Stimulated activated CD8-positive, alpha-beta memory T cell treated with anti-CD3 and anti-CD28 coated beads, Interleukin-4, amount 100 ng/mL, for 1 hour (primary cell): ENCODE results near the gene EIF5.

ENCODE experiments used
- DNase-seq, 2 donors: peaks; one replicate each; pipeline ENCODE4 v3.0.0-alpha.2; 2020; ENCODE audit warnings: low read depth in 2 of 2, low spot score in 1 of 2

Gene EIF5

DNA sequence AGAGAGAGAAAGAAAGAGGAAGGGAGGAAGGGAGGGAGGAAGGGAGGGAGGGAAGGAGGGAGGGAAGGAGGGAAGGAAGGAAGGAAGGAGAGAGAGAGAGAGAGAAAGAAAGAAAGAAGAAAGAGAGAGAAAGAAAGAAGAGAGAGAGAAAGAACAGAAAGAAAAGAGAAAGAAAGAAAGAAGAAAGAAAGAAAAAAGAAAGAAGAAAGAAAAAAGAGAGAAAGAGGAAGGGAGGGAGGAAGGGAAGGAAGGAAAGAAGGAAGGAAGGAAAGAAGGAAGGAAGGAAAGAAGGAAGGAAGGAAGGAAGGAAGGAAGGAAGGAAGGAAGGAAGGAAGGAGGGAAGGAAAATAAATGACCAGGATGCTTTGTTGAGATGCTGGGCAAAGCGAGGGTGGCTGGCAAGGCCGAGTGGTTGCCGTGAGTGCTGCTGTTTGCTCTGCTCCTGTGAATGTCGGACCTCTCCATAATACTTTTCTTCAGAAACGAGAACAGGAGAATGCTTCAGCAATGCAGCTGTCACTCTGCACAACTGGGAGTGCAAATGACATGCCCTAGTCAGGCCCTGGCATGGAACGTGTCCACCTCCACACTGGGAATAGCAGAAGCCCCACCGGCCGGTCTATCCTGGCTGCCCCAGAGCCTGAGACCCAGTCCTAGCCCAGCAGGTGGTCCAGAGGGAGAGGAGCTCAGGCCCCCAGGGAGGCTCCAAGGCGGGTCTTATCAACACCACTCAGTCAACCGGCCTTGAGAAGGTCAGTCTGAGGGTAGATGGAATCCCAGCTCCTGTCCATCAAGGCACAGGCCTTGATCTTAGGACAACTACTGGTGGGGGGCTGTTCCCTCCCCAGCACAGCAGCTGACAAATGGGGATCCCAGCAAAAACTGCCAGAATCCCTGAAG is 25.1 kb upstream of the EIF5 start:
- DNase-seq, result no peak

DNA sequence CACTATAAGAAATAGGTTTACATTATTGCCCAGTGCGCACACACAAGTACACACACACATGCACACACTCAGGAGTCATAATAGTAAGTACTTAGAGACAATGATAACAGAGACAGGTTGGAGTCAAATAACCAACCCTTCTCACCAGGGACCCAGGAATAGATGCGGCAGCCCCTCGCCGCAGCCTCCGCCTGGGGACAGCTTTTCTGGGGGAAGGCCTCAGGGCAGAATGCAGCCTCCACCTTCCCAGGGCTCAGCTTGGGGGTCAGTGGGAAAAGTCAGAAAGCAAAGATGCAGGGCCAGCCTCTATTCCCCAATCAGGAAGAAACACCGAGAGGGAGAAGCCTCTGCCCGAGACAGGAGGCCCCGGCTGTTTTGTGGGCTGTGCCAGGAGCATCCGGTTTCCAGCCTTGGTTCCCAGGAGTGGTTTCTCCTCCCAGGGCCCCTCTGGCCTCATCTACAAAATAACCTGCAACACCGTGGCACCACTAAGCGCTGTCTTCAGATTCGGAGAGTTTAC is 23.4 kb upstream of the EIF5 start:
- DNase-seq, result no peak

- no peak for DNase-seq
Measured at GRCh38 chr14:103311171-103311997, 22.7 kb upstream of the EIF5 start.

- no peak for DNase-seq
Measured at GRCh38 chr14:103312006-103312635, 21.9 kb upstream of the EIF5 start.

DNA sequence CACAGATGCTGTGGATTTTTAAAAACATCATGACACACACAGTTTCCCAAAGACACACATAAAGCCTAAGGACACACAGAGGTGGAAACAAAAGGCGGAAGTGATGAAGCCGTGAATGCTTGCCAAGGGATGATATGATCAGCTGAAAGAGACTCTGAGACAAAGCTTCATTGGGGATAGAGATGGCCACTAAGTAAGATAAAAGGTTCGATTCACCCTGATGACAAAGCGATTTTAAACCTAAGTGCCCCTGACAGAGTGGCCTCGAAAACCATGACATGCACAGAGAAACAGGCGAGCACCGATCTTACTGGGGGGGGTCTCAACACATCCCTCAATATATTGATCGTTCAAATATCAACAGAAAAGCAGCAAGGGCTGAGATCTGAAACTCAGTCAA is 20.3 kb upstream of the EIF5 start:
- no peak for DNase-seq

GRCh38 chr14:103314496-103315277 is 19.4 kb upstream of the EIF5 start:
- DNase-seq, result no peak

DNA sequence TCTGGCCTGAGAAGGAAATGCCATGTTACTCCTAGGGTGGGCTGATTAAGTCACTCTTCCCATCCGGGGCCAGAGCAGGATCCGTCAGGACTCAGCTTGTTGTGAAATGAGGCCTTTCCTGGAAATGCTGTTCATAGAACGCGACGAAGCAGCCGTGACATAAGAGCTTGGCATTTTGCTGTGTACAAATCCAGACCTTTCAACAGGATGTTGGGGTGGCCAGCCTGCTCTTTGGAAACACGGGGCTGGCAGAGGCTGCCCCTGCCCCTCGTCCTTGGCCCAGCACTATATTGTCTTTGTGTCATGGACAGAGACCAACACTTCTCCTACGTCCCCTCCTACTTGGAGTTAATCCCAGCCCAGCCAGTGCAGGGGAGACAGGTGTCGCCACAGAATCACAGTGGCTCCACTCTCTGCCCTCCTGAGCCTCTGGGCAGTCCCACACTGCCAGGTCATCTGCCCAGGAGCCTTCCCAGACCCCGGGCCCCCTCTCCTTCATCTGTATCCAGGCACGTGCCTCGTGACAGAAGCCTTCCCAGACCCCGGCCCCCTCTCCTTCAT is 18.6 kb upstream of the EIF5 start:
- DNase-seq, result no peak

DNA sequence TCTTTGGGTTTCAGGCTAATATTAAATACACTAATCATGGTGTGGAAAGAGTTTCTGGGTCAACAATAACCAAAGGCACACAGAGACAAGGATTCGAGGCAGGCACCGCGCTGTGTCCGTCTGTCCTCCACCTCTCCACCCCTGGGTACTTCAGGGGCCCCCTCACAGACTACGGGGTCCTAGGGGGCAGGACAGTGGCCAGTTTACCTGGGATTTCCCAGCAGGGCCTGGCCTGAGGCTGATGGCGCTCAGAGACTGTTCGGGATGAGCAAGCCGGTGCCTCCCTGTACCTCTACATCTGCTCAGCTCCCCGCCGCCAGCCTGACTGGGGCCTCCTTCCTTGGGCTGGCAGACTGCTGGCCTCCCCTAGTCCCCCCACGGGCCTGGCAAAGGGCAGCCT is 18.1 kb upstream of the EIF5 start:
- no peak for DNase-seq

GRCh38 chr14:103316721-103317121 is 17.3 kb upstream of the EIF5 start:
- no peak for DNase-seq

DNA sequence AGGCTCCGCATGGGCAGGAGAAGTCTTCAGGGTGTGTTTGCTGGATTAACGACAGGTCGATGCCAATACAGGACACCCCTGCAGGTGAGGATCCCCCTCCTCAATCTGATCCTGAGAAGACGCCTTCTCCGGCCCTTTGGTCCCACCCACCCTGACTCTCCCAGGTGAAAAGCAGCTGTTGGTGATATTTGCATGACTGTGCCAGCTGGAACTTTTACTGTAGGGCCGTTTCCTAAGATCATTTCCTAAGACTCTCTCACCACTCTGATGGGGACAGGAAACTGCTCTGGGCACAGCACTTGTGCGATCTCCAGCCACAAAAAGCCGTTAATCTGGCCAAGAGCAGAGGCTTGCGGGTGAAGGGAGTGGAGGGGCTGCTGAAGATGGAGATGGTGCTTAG is 16.8 kb upstream of the EIF5 start:
- no peak for DNase-seq

DNA sequence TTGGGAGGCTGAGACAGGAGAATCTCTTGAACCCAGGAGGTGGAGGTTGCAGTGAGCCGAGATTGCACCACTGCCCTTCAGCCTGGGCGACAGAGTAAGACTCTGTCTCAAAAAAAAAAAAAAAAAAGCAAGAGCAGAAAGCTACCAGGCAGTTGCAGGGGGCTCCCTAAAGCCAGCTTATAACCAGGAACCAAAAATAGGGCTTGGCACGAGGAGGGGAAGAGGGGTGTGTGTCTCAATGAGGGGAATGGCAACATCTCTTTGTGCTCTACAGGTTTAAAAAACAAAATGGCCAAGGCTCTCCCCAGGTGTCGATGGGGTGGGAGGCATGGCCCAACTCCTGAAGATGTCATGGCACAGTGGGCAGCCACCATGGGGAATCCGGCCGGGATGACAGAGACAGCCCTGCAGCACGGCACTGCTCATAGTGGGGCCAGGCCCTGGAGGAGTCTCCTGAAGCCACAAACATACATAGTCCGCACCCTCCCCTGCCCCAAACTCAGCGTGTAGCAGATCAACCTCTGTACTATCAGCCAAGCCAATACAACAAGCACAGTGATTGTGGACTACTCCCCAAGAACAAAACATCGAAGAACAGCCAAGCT is 16.0 kb upstream of the EIF5 start:
- DNase-seq, result no peak

- DNase-seq, result no peak
Measured at GRCh38 chr14:103318750-103319419, 15.2 kb upstream of the EIF5 start.

DNA sequence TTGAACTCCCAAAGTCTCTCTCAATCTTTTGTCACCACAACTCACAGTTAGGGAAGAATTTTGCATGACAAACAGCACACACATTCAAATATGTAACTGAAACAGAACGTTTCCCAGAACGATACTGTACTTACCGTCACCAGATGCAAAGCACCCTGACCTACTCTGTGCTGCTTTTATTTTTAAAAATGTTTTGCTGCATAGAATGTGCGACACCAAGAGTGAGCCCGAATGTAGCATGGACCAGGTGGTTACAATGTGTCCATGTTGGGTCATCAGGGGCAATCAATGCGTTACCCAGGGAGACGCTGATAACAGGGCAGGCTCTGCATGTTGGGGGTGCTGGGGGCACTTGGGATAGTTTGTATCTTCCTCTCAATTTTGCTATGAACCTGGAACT is 14.6 kb upstream of the EIF5 start:
- DNase-seq, result no peak

GRCh38 chr14:103326078-103326477 is 8.0 kb upstream of the EIF5 start:
- DNase-seq, result no peak

DNA sequence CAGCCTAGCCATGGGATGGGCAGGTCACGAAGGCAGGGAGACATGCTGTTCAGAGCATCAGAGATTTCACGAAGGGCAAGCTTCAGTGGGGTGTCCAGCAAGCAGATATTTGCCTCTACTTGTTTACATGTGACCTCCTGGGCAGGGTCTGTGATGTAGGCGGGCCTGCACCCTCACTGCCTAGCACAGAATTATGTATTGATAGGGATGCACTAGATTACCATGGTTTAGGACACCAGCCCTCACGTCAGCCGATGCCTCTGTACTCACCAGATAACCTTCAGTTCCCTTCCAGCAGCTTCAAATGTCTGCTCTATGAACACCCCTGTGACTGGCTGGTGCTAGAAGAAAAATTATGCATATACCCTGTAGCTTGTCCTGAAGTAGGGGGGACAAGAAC is 5.1 kb upstream of the EIF5 start:
- no peak for DNase-seq

DNA sequence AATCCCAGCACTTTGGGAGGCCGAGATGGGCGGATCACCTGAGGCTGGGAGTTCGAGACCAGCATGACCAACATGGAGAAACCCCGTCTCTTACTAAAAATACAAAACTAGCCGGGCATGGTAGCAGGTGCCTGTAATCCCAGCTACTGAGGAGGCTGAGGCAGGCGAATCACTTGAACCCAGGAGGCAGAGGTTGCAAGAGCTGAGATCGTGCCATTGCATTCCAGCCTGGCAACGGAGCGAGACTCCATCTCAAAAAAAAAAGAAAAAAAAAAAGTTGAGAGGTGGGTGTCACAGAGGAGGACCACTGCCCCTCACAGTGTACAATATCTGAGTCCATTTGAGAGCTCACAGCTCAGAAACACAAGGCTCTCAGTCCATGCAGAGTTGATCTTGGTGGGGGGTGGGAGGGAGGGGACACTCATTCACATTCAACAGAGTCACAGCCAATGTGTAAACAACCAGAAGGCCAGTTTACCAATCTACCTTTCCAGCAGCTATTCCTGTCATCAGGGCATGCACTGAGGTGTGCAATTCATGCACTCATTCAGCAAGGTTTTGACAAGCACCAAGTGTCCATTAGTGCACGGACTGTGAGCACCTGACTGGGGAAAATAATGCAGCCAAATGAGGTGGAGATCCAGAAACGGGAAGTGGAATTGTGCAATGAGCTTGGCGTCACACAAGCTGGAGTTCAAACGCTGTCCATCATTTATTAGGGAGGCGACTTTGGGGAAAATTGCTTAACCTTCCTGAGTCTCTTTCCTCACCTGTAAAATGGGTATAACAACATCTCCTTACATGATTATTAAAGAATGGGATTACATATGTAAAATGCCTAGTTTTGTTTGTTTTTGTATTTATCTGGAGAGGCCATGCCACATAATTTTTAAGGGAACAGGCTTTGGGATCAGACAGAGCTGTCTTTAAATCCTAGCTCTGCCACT is 4.4 kb upstream of the EIF5 start:
- DNase-seq, result no peak

GRCh38 chr14:103330536-103330935 is 3.5 kb upstream of the EIF5 start:
- no peak for DNase-seq

DNA sequence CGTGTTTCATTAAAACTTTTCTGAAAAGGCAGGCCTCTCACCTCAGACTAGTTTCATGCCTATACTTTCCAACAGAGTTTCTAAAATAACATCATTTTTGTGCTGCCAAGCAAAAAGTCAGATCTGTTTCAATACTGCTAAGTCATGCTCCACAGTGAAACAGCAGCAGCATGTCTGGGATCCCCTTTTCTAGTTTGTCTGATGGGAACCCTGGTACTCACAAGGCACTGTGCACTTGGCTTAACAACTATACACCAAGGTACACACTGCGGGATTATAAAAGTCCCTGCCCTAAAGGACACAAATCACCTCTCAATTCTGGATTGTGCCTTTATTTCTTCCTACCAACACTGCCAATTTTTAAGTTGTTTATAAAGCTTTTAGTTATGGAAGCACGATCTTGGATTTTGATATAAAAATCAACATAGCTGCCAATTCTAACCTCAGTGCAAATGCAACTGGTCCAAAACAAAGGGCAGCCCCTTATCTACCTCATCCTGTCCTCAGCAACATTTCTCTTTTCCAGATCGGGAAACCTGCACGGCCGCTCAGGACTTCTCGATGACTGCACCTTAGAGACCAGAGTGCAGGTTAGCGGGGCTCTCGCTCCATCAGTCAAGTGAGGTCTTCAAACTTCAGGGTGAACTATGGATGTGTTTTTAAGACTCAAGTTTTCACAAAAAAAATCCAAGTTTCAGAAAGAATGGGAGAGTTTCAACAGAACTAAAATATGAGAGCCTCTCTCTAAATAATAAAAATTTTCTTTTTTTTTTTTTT is 1.7 kb upstream of the EIF5 start:
- DNase-seq, result no peak
